Stimulated activated CD4-positive, alpha-beta T cell treated with anti-CD3 and anti-CD28 coated beads, Interleukin-1b, Interleukin-23, amount 100 ng/mL, for 48 hours (primary cell): ENCODE results near the gene B4GALT2.

Experiments used
- DNase-seq: peaks from one replicate; pipeline ENCODE4 v3.0.0-alpha.2; 2020

B4GALT2 gene, protein sequence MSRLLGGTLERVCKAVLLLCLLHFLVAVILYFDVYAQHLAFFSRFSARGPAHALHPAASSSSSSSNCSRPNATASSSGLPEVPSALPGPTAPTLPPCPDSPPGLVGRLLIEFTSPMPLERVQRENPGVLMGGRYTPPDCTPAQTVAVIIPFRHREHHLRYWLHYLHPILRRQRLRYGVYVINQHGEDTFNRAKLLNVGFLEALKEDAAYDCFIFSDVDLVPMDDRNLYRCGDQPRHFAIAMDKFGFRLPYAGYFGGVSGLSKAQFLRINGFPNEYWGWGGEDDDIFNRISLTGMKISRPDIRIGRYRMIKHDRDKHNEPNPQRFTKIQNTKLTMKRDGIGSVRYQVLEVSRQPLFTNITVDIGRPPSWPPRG

DNA sequence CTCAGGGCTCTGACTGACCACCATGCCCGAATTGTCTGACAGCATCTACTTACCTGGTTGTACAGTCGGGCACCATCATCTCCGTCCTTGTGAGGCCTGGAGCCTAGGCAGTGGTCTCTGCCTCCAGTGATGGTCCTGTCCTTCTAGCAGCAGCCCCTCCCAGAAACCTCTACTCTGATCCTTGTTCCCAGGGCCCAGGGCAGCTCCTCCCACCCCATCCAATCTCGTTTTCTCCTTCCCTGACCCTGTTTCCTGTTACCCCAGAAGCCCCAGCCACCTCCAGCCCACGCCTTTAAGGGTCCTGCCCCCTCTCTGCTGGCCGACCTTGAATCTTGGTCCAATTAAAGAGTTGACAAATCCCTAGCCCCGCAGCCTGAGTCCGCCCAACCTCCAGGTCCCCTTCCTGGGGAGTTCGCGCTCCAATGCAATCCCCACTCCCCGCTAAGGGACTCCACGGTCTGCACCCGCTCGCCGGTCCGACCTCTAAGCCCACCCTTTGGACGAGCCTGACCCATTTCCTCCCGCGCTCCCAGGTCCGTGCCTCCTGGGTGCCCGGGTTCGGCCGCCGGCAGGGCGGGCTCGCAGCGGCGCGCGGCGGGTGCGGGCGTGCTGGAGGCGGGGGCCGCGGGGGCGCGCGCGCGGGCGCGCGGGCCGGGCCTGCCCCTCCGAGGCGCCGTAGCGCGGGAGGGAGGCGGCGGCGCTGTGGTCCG is at the start of gene B4GALT2:
B4GALT2 (plus strand) TSS at position 660 of the 710 bp plus-strand sequence. CDS start 1,951 bp downstream, outside the sequence.
- peak; percentile 31 for DNase-seq

DNA sequence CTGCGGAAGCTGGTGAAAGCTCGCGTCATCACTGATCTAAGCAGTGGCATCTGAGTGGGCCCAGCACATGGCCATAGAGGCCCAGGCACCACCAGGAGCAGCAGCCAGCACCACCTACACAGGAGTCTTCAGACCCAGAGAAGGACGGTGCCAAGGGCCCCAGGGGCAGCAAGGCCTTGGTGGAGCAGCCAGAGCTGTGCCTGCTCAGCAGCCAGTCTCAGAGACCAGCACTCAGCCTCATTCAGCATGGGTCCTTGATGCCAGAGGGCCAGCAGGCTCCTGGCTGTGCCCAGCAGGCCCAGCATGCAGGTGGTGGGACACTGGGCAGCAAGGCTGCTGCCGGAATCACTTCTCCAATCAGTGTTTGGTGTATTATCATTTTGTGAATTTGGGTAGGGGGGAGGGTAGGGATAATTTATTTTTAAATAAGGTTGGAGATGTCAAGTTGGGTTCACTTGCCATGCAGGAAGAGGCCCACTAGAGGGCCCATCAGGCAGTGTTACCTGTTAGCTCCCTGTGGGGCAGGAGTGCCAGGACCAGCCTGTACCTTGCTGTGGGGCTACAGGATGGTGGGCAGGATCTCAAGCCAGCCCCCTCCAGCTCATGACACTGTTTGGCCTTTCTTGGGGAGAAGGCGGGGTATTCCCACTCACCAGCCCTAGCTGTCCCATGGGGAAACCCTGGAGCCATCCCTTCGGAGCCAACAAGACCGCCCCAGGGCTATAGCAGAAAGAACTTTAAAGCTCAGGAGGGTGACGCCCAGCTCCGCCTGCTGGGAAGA is 48.7 kb upstream of the B4GALT2 start:
- peak; percentile 21 for DNase-seq

DNA sequence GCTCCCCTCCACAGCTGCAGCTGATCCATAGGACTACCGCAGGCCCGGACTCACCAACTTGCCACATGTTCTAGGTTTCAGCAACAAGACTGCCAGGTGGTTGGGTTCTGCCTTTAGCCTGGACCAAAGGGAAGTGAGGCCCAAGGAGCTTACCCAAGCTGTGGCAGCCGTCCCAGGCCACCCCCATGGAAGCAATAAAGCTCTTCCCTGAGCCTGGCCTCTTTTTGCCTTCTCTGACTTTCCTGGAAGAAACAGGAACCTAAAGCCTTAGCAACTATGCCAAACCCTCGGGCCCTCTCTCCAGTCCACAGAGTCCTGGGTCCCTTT is 48.1 kb upstream of the B4GALT2 start:
- no peak for DNase-seq

DNA sequence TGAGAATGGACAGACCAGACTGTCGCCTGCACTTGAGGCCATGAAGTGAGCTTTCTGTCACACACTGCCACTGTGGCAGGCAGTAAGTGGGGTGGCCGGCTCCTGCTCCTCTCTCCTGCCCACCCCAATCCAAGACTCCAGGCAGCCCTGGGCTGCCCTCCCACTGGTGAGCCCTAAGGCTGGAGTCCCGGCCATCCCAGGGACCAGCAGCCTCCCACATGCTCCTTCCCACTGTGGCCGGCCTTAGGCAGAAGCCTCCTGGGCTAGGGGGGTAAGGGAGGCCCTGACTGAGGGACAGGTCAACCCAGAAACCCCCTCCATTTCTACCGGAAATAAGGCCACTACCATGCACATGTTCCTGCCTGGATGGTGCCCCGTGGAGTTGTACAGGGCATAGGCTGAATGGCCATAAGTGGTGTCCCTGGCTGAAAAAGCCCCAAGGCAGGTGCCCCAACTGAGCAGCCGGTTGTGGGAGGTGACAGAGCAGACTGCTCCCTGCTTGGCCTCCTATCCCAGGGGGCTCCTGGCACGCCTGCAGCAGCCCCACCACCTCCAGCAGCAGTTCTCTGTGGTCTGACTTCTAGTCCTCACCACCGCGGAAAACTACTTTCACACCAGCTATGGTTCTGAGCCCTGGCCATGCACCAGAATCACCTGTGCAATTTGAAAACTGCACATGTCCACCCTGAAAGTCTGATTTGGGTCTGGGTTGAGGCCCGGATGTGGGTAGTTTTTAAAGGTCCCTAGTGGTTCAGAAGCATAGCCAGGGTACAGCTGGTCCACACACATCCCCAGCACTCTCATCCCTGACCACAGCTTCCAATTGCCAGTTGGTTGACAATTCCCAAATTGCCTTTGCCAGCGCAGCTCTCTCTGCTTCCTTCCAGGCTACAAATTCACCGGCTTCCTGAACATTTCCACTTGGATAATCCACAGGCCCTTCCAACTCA is 47.0 kb upstream of the B4GALT2 start:
- no peak for DNase-seq

GRCh38 chr1:43932786-43933385 is 46.1 kb upstream of the B4GALT2 start:
- no peak for DNase-seq

DNA sequence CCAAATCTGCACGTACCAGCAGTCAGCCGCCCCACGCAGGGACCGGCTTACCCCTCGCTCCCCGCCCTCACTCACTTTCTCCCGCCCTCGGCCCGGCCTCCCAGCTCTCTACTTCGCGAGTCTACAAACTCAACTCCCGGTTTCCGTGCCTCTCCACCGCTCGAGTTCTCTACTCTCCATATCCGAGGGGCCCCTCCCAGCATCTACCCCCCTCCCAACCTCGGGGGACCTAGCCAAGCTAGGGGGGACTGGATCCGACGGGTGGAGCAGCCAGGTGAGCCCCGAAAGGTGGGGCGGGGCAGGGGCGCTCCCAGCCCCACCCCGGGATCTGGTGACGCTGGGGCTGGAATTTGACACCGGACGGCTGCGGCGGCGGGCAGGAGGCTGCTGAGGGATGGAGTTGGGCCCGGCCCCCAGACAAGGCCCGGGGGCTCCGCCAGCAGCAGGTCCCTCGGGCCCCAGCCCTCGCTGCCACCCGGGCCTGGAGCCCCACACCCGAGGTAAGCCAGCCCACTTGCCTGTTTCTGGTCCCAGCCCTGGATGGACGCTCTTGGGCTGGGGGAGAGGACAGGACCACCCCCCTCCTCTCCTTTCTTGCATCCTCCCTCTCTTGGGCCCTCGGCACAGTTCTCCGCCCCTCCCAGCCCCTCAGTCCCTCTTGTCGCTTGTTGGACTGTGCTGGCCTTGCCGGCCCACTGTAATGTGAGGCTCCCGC is 45.5 kb upstream of the B4GALT2 start, which contains the start of gene ARTN:
ARTN (plus strand) TSS at position 416 of the 715 bp plus-strand sequence. CDS start 1,856 bp downstream, outside the sequence.
- DNase-seq: no peak

DNA sequence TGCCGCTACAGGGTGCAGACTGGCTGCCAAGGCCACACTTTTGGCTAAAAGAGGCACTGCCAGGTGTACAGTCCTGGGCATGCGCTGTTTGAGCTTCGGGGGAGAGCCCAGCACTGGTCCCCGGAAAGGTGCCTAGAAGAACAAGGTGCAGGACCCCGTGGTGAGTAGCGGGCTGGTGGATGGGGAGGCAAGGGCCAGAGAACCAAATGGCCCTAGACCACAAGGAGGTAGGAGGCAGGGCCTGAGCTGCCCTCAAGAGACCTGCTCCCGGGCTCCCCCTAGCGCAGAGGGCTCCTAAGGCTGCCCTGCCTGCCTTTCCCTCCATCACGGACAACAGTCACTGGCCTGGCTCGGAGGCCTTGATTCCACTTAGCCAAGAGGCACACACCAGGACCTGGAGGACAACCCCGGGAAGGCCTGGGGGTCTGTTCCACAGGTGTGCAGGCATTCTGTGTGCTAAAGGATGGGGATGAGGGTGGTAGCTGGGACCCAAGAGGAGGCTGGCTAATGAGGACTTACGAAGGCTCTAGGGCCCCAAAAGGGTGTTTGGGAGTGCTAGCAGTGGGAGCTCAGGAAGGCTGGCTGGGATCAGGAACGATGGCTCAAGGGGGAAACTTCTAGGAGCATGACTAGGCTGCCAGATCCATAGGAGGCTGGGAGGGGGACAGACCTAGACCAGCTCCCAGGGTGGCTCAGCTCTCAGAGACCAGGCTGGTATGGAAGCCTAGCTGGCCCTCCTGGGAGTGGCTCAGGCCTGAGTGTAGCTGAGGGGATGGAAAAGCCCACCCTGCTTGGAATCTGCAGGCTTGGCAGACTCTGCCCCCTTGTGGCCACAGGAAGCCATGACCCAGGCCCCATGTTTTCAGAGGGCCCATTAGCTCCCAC is 44.7 kb upstream of the B4GALT2 start:
- DNase-seq: peak; percentile 48

- DNase-seq: no peak
Observed at GRCh38 chr1:43934986-43935324, 44.1 kb upstream of the B4GALT2 start.

- no peak for DNase-seq
Observed at GRCh38 chr1:43935711-43936427, 43.1 kb upstream of the B4GALT2 start.

DNA sequence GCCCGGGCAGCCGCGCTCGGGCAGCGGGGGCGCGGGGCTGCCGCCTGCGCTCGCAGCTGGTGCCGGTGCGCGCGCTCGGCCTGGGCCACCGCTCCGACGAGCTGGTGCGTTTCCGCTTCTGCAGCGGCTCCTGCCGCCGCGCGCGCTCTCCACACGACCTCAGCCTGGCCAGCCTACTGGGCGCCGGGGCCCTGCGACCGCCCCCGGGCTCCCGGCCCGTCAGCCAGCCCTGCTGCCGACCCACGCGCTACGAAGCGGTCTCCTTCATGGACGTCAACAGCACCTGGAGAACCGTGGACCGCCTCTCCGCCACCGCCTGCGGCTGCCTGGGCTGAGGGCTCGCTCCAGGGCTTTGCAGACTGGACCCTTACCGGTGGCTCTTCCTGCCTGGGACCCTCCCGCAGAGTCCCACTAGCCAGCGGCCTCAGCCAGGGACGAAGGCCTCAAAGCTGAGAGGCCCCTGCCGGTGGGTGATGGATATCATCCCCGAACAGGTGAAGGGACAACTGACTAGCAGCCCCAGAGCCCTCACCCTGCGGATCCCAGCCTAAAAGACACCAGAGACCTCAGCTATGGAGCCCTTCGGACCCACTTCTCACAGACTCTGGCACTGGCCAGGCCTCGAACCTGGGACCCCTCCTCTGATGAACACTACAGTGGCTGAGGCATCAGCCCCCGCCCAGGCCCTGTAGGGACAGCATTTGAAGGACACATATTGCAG is 42.4 kb upstream of the B4GALT2 start:
- no peak for DNase-seq

- DNase-seq: no peak
Observed at GRCh38 chr1:43937179-43937865, 41.7 kb upstream of the B4GALT2 start.

DNA sequence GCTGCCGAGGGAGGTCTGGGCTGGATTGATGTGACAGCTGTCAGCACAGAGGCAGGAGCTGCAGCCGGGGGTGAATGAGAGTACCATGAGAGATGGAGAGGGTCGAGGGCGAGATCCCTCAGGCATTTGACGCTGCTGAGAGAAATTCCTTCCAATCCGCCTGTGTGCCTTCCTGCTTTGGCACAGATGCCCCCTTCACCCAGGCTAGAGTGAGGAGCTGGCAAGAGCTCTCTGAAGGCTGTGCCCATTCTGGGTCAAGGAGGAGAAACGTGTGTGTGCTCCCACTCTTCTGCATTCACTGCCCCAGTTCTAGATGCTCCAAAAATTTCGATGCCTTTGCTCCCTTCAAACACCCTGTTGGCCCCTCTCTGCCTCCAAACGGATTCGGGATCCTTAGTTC is 40.6 kb upstream of the B4GALT2 start:
- DNase-seq: no peak

DNA sequence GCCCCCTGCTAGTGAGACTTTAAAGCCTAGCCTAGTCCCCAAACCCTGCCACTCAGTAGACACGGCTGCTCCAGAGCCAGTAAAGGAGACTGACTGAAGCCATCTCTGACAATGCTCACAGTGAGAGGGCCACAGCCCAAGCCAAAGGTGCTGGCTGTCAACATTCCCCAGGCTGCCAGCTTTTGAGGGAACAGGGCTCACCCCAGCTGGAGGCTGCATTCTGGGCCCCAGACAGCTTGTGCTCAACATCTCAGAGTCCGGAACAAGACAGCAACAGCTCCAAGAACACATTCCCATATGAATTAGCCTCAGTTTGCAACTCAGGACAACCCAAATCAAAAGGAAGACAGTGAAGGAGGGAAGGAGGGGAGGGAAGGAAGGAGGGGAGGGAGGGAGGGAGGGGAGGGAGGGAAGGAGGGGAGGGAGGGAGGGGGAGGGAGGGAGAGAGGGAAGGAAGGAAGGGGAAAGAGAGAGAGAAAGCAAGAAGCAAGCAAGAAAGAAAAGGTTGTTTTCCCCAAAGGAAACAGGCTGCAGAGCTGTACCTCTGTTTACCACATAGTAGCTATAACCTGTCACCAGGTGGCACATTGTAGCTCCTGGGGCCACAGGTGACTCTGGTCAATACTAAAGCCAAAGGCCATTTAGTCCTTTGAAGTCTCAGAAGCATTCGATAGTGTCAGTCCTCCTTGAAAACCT is 40.0 kb upstream of the B4GALT2 start:
- no peak for DNase-seq

GRCh38 chr1:43942411-43942810 is 36.6 kb upstream of the B4GALT2 start:
- no peak for DNase-seq

GRCh38 chr1:43944860-43945259 is 34.1 kb upstream of the B4GALT2 start:
- no peak for DNase-seq

- DNase-seq: no peak
Observed at GRCh38 chr1:43945674-43946235, 33.3 kb upstream of the B4GALT2 start.
